Hepatocyte (in vitro differentiated cells): Measurements from ENCODE around the gene MYRIP. TPM values are rescaled to one million over a fixed set of nuclear protein-coding genes. Genes with fewer than 3 reads are reported as not detected.

Experiments used
- DNase-seq: peaks from one replicate; pipeline ENCODE4 v3.0.0-alpha.2; 2016; ENCODE audit warnings: low spot score
- H2AFZ ChIP-seq: fragments of 200-600 bp; sonication (generic); 2 replicates; pipeline ENCODE4 v1.6.0; 2016; ENCODE audit warnings: antibody characterized with exemption, mild to moderate bottlenecking
- H3K27ac ChIP-seq: fragments of 200-600 bp; sonication (generic); 2 replicates; pipeline ENCODE4 v1.5.1; 2016; ENCODE audit warnings: mild to moderate bottlenecking
- H3K27me3 ChIP-seq: fragments of 200-600 bp; sonication (generic); 2 replicates; pipeline ENCODE4 v1.6.1; 2016
- H3K36me3 ChIP-seq: fragments of 200-600 bp; sonication (generic); replicated peaks from 2 replicates; pipeline ENCODE4 v1.5.1; 2016; ENCODE audit warnings: low read depth; ENCODE audit not compliant: insufficient read depth
- H3K4me1 ChIP-seq: fragments of 200-600 bp; sonication (generic); 2 replicates; pipeline ENCODE4 v1.5.1; 2016; ENCODE audit warnings: mild to moderate bottlenecking, moderate library complexity; ENCODE audit not compliant: insufficient read depth
- H3K4me2 ChIP-seq: fragments of 200-600 bp; sonication (generic); 2 replicates; pipeline ENCODE4 v1.6.0; 2016
- H3K4me3 ChIP-seq: fragments of 200-600 bp; sonication (generic); 2 replicates; pipeline ENCODE4 v1.5.1; 2016; ENCODE audit warnings: mild to moderate bottlenecking
- H3K79me2 ChIP-seq: fragments of 200-600 bp; sonication (generic); 2 replicates; pipeline ENCODE4 v1.6.0; 2017; ENCODE audit warnings: mild to moderate bottlenecking
- H3K9me2 ChIP-seq: fragments of 200-600 bp; sonication (generic); replicated peaks from 2 replicates; pipeline ENCODE4 v1.6.0; 2017; ENCODE audit warnings: mild to moderate bottlenecking; ENCODE audit not compliant: insufficient read depth
- H3K9me3 ChIP-seq: fragments of 200-600 bp; sonication (generic); 2 replicates; pipeline ENCODE4 v1.5.1; 2016; ENCODE audit warnings: low read depth, mild to moderate bottlenecking
- H4K20me1 ChIP-seq: fragments of 200-600 bp; sonication (generic); 2 replicates; pipeline ENCODE4 v1.6.0; 2016; ENCODE audit warnings: mild to moderate bottlenecking; ENCODE audit not compliant: insufficient read depth, poor library complexity, severe bottlenecking
- CTCF ChIP-seq: fragments of 200-600 bp; sonication (generic); IDR thresholded peaks from 2 replicates; pipeline ENCODE4 v1.5.1; 2016; ENCODE audit warnings: antibody characterized with exemption, mild to moderate bottlenecking; ENCODE audit not compliant: poor library complexity
- EZH2 ChIP-seq: fragments of 200-600 bp; sonication (generic); IDR thresholded peaks from 2 replicates; pipeline ENCODE4 v1.6.1; 2016; ENCODE audit warnings: antibody characterized with exemption, mild to moderate bottlenecking, borderline replicate concordance
- EZH2phosphoT487 ChIP-seq: fragments of 200-600 bp; sonication (generic); IDR thresholded peaks from one replicate; pipeline ENCODE4 v1.6.1; 2018; ENCODE audit warnings: antibody characterized with exemption, mild to moderate bottlenecking, low read depth, moderate library complexity; ENCODE audit not compliant: unreplicated experiment, severe bottlenecking
- WGBS: methylation state at CpG from one replicate; pipeline ENCODE4 v1.1.6; 2016; ENCODE audit warnings: low lambda C conversion rate; ENCODE audit errors: missing lambda C conversion rate; 5-methylcytosine and 5-hydroxymethylcytosine counted together
- polyA plus RNA-seq: library from polyadenylated mRNA; unstranded; fragments of >200 nt; fragmentation: Nextera tagmentation; extraction: Ambion mirVana; gene quantifications from 2 replicates; pipeline ENCODE4 v1.2.1, GENCODE V29; 2016
- total RNA-seq: library from RNA; depleted of rRNA; stranded (reverse); fragments of >200 nt; gene quantifications from 2 replicates; pipeline ENCODE4 v1.2.3, GENCODE V29; 2014

MYRIP gene
- total and polyA plus RNA-seq, 2 experiments from 2014 or later, result 0.57 TPM; not detected in 1

- DNase-seq, result no peak
- no peak for TF ChIP-seq CTCF
- no peak for TF ChIP-seq EZH2phosphoT487
- TF ChIP-seq EZH2, result no peak
- Histone ChIP-seq H4K20me1 (no peaks in the 10 kb centered on the region), H3K9me2 (no peaks in the 10 kb centered on the region), H3K27me3 (no peaks in the 10 kb centered on the region), H3K4me2 (no peak overlapping the region), H2AFZ (no peak overlapping the region), H3K4me3 (no peak overlapping the region), H3K79me2 (no peaks in the 10 kb centered on the region), H3K27ac (no peak overlapping the region), H3K4me1 (no peaks in the 10 kb centered on the region), H3K36me3 (no peaks in the 10 kb centered on the region), H3K9me3 (no peaks in the 10 kb centered on the region)
- WGBS, result 83% methylated on average over 4 of the region's 4 CpGs
Measured at GRCh38 chr3:40068636-40069035, 259.2 kb downstream of the MYRIP start.

GRCh38 chr3:40070816-40071215 lies 261.4 kb downstream of the MYRIP start:
- Histone ChIP-seq H3K79me2 (no peaks in the 10 kb centered on the region), H3K4me1 (no peaks in the 10 kb centered on the region), H3K4me3 (no peak overlapping the region), H3K9me3 (no peaks in the 10 kb centered on the region), H3K36me3 (no peaks in the 10 kb centered on the region), H2AFZ (no peak overlapping the region), H3K4me2 (no peak overlapping the region), H3K27me3 (no peaks in the 10 kb centered on the region), H3K9me2 (no peaks in the 10 kb centered on the region), H4K20me1 (no peaks in the 10 kb centered on the region), H3K27ac (no peak overlapping the region)
- no peak for DNase-seq
- TF ChIP-seq CTCF (no peak), EZH2phosphoT487 (no peak), EZH2 (no peak)
- WGBS, result 92% methylated on average over 1 of the region's 1 CpG

- Histone ChIP-seq H3K4me1 (no peaks in the 10 kb centered on the region), H3K36me3 (no peaks in the 10 kb centered on the region), H3K9me3 (no peaks in the 10 kb centered on the region), H4K20me1 (no peaks in the 10 kb centered on the region), H3K4me3 (no peak overlapping the region), H3K79me2 (no peaks in the 10 kb centered on the region), H3K27ac (no peak overlapping the region), H3K27me3 (no peaks in the 10 kb centered on the region), H3K9me2 (no peaks in the 10 kb centered on the region), H3K4me2 (no peak overlapping the region), H2AFZ (no peak overlapping the region)
- WGBS, result 88% methylated on average over 3 of the region's 3 CpGs
- no peak for TF ChIP-seq EZH2
- no peak for TF ChIP-seq CTCF
- TF ChIP-seq EZH2phosphoT487, result no peak
- DNase-seq, result no peak
Measured at GRCh38 chr3:40071683-40072238, 262.4 kb downstream of the MYRIP start.
